GM23338 (cell line): ENCODE measurements around the gene DAPK3. TPM values are rescaled to one million over a fixed set of nuclear protein-coding genes. Genes with fewer than 3 reads are reported as not detected.

Experiments
- ATAC-seq: fragments of 200-7000 bp; cut with Tn5 transposase; 3 replicates; pipeline ENCODE4 v1.9.1; 2020
- DNase-seq: peaks from one replicate; pipeline ENCODE4 v3.0.0-alpha.2; 2015; ENCODE audit warnings: low spot score
- H2AFZ ChIP-seq: fragments of 200-600 bp; sonication (generic); 2 replicates; pipeline ENCODE4 v1.8.0; 2016; ENCODE audit warnings: antibody characterized with exemption, mild to moderate bottlenecking, moderate library complexity
- H3F3A ChIP-seq: fragments of 200-600 bp; sonication (generic); replicated peaks from 2 replicates; pipeline ENCODE4 v1.8.0; 2017; ENCODE audit warnings: antibody characterized with exemption, mixed run types, low read depth
- H3K27ac ChIP-seq: fragments of 200-600 bp; sonication (generic); 2 replicates; pipeline ENCODE4 v1.6.1; 2016; ENCODE audit warnings: low read depth
- H3K27me3 ChIP-seq: fragments of 200-600 bp; sonication (generic); 2 replicates; pipeline ENCODE4 v1.8.0; 2016; ENCODE audit warnings: mild to moderate bottlenecking, mixed run types, moderate library complexity; ENCODE audit not compliant: insufficient read depth
- H3K36me3 ChIP-seq: fragments of 200-600 bp; sonication (generic); 2 replicates; pipeline ENCODE4 v1.8.0; 2016; ENCODE audit warnings: mild to moderate bottlenecking; ENCODE audit not compliant: insufficient read depth
- H3K4me1 ChIP-seq: fragments of 200-600 bp; sonication (generic); 2 replicates; pipeline ENCODE4 v1.8.0; 2016; ENCODE audit warnings: mild to moderate bottlenecking, moderate library complexity; ENCODE audit not compliant: insufficient read depth
- H3K4me2 ChIP-seq: fragments of 200-600 bp; sonication (generic); 2 replicates; pipeline ENCODE4 v1.7.1; 2017; ENCODE audit warnings: mixed run types
- H3K4me3 ChIP-seq: fragments of 200-600 bp; sonication (generic); 2 replicates; pipeline ENCODE4 v1.6.1; 2016; ENCODE audit warnings: mixed run types
- H3K79me2 ChIP-seq: fragments of 200-600 bp; sonication (generic); replicated peaks from 2 replicates; pipeline ENCODE4 v1.8.0; 2017; ENCODE audit warnings: mild to moderate bottlenecking; ENCODE audit not compliant: insufficient read depth
- H3K9me2 ChIP-seq: fragments of 200-600 bp; sonication (generic); 2 replicates; pipeline ENCODE4 v1.8.0; 2017; ENCODE audit not compliant: insufficient read depth
- H4K20me1 ChIP-seq: fragments of 200-600 bp; sonication (generic); replicated peaks from 2 replicates; pipeline ENCODE4 v1.8.0; 2017; ENCODE audit warnings: mild to moderate bottlenecking; ENCODE audit not compliant: insufficient read depth
- H3K27ac Mint-ChIP-seq: 2 replicates; pipeline ENCODE4 v1.8.0; 2020; ENCODE audit warnings: inconsistent platforms, mild to moderate bottlenecking, moderate library complexity, mixed read lengths
- H3K27me3 Mint-ChIP-seq: 3 replicates; pipeline ENCODE4 v1.8.0; 2022; ENCODE audit warnings: low read depth, mild to moderate bottlenecking, moderate library complexity, mixed read lengths, inconsistent platforms; ENCODE audit not compliant: insufficient read depth, poor library complexity
- H3K36me3 Mint-ChIP-seq: 3 replicates; pipeline ENCODE4 v1.8.0; 2021; ENCODE audit warnings: low read depth, mild to moderate bottlenecking, inconsistent platforms, moderate library complexity, mixed read lengths
- H3K4me1 Mint-ChIP-seq: 3 replicates; pipeline ENCODE4 v1.8.0; 2020; ENCODE audit warnings: mild to moderate bottlenecking, inconsistent platforms, mixed read lengths
- H3K4me3 Mint-ChIP-seq: 3 replicates; pipeline ENCODE4 v1.8.0; 2021; ENCODE audit warnings: moderate library complexity, mild to moderate bottlenecking, inconsistent platforms, mixed read lengths
- H3K9me3 Mint-ChIP-seq: 3 replicates; pipeline ENCODE4 v1.8.0; 2020; ENCODE audit warnings: moderate library complexity, mild to moderate bottlenecking, inconsistent platforms, mixed read lengths
- CREB1 ChIP-seq: fragments of 250-450 bp; sonication (Bioruptor Pico); IDR thresholded peaks from 2 replicates; pipeline ENCODE4 v1.5.0; 2020; ENCODE audit warnings: low read depth, mild to moderate bottlenecking, moderate library complexity
- CTCF ChIP-seq, 2 experiments: fragments of 200-600 bp in 1 of 2; sonication (generic) in 1 of 2; conservative IDR thresholded peaks; 2 replicates each; pipeline versions ENCODE4 v1.5.1 to v1.6.1; 2016 to 2017; ENCODE audit warnings: antibody characterized with exemption in 2 of 2, low read depth in 2 of 2, mild to moderate bottlenecking in 2 of 2, moderate library complexity in 1 of 2
- ETS1 ChIP-seq: IDR thresholded peaks from 2 replicates; pipeline ENCODE4 v1.6.1; 2016; ENCODE audit warnings: antibody characterized with exemption
- EZH2 ChIP-seq: fragments of 200-600 bp; sonication (generic); IDR thresholded peaks from one replicate; pipeline ENCODE4 v1.8.0; 2017; ENCODE audit warnings: antibody characterized with exemption, mild to moderate bottlenecking, low read depth; ENCODE audit not compliant: unreplicated experiment
- EZH2phosphoT487 ChIP-seq: fragments of 200-600 bp; sonication (generic); IDR thresholded peaks from one replicate; pipeline ENCODE4 v1.8.1; 2018; ENCODE audit warnings: antibody characterized with exemption; ENCODE audit not compliant: unreplicated experiment
- JUNB ChIP-seq: IDR thresholded peaks from one replicate; pipeline ENCODE4 v1.6.1; 2016; ENCODE audit warnings: antibody characterized with exemption; ENCODE audit not compliant: unreplicated experiment
- NANOG ChIP-seq: IDR thresholded peaks from 2 replicates; pipeline ENCODE4 v1.6.1; 2016; ENCODE audit warnings: antibody characterized with exemption, borderline replicate concordance
- POLR2AphosphoS5 ChIP-seq: IDR thresholded peaks from 2 replicates; pipeline ENCODE4 v1.6.1; 2016; ENCODE audit warnings: antibody characterized with exemption, low read depth
- REST ChIP-seq: IDR thresholded peaks from one replicate; pipeline ENCODE4 v1.6.1; 2018; ENCODE audit warnings: antibody characterized with exemption; ENCODE audit not compliant: unreplicated experiment
- STAT1 ChIP-seq: IDR thresholded peaks from one replicate; pipeline ENCODE4 v1.6.1; 2016; ENCODE audit warnings: antibody characterized with exemption; ENCODE audit not compliant: unreplicated experiment
- ZNF114 ChIP-seq: fragments of 250-450 bp; sonication (Bioruptor Pico); IDR thresholded peaks from 2 replicates; pipeline ENCODE4 v1.5.0; 2020; ENCODE audit warnings: mild to moderate bottlenecking, moderate library complexity
- ZNF331 ChIP-seq: fragments of 250-450 bp; sonication (Bioruptor Pico); IDR thresholded peaks from 2 replicates; pipeline ENCODE4 v1.5.0; 2020; ENCODE audit warnings: low read depth, mild to moderate bottlenecking, moderate library complexity
- polyA plus RNA-seq: library from polyadenylated mRNA; unstranded; fragments of >200 nt; fragmentation: Nextera tagmentation; extraction: Ambion mirVana; gene quantifications from 2 replicates; pipeline ENCODE4 v1.2.1, GENCODE V29; 2016
- total RNA-seq: library from RNA; depleted of rRNA; stranded (reverse); fragments of >200 nt; shearing (Covaris generic); gene quantifications from 2 replicates; pipeline ENCODE4 v1.2.3, GENCODE V29; 2014

Gene DAPK3
- total and polyA plus RNA-seq, 2 experiments from 2014 or later: 32.1 to 95.6 TPM

GRCh38 chr19:3987619-3988371 is 16.9 kb upstream of the DAPK3 start (continued):
- no peak for TF ChIP-seq ETS1
- TF ChIP-seq NANOG: no peak
- no peak for TF ChIP-seq ZNF114 (CRISPR knock-in tag)
- no peak for TF ChIP-seq POLR2AphosphoS5
- no peak for TF ChIP-seq JUNB
- TF ChIP-seq EZH2: no peak
- 0 out of 2 replicates have a peak, but pooled peaks have one; percentile 32 for TF ChIP-seq CREB1 (CRISPR knock-in tag)
- no peak for TF ChIP-seq ZNF331 (CRISPR knock-in tag)
- no peak for TF ChIP-seq REST
- TF ChIP-seq STAT1: no peak

- H3K79me2 ChIP-seq: peaks cover 39% of the 10 kb centered on the region
- peaks cover 7% of the 10 kb centered on the region; the same call in 1 of the 2 replicates for H3K27me3 ChIP-seq
- ATAC-seq (peak; percentile 51), DNase-seq (peak; percentile 91)
- peak overlapping the region; percentile 100 for H3K4me3 ChIP-seq
- TF ChIP-seq STAT1: no peak
- TF ChIP-seq ETS1: no peak
- TF ChIP-seq CTCF (conservative IDR thresholded peaks at IDR 0.05; ENCODE audit: low read depth in 2 of 2): peak; percentile 44 to 58
- no peak for TF ChIP-seq JUNB
- TF ChIP-seq CREB1 (CRISPR knock-in tag): peak; percentile 61
- no peak for TF ChIP-seq EZH2phosphoT487
- H3K4me1 ChIP-seq: peaks cover 20% of the 10 kb centered on the region
- Mint-ChIP-seq H3K9me3 (peaks cover 21% of the 10 kb centered on the region), H3K27ac (peak overlapping the region; percentile 71; the same call in 1 of the 2 replicates), H3K4me1 (peaks cover 40% of the 10 kb centered on the region), H3K36me3 (peaks cover 40% of the 10 kb centered on the region), H3K27me3 (peaks cover 50% of the 10 kb centered on the region), H3K4me3 (peak overlapping the region; percentile 98)
- H3K4me2 ChIP-seq: peak overlapping the region; percentile 100
- peaks cover 34% of the 10 kb centered on the region for H4K20me1 ChIP-seq
- H3F3A ChIP-seq: peaks cover 38% of the 10 kb centered on the region
- no peak overlapping the region for H2AFZ ChIP-seq
- 0 out of 2 replicates have a peak, but pooled peaks cover 3% of the 10 kb centered on the region for H3K9me2 ChIP-seq
- H3K27ac ChIP-seq: no peak overlapping the region
- H3K36me3 ChIP-seq: peaks cover 30% of the 10 kb centered on the region
Observed at GRCh38 chr19:3986260-3987041, 15.6 kb upstream of the DAPK3 start.
